ENCODE results near the gene UBTD1.

Gene UBTD1

GRCh38 chr10:97580421-97581367, 82.0 kb downstream of the UBTD1 start:
- TF ChIP-seq, protein P1, sequence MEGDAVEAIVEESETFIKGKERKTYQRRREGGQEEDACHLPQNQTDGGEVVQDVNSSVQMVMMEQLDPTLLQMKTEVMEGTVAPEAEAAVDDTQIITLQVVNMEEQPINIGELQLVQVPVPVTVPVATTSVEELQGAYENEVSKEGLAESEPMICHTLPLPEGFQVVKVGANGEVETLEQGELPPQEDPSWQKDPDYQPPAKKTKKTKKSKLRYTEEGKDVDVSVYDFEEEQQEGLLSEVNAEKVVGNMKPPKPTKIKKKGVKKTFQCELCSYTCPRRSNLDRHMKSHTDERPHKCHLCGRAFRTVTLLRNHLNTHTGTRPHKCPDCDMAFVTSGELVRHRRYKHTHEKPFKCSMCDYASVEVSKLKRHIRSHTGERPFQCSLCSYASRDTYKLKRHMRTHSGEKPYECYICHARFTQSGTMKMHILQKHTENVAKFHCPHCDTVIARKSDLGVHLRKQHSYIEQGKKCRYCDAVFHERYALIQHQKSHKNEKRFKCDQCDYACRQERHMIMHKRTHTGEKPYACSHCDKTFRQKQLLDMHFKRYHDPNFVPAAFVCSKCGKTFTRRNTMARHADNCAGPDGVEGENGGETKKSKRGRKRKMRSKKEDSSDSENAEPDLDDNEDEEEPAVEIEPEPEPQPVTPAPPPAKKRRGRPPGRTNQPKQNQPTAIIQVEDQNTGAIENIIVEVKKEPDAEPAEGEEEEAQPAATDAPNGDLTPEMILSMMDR (conservative IDR thresholded peaks at IDR 0.05), result no peak

GRCh38 chr10:97582169-97582568, 83.4 kb downstream of the UBTD1 start:
- no peak overlapping the region for H3K27ac ChIP-seq

More at GRCh38 chr10:97580421-97581367, 82.0 kb downstream of the UBTD1 start:
- H3K27ac ChIP-seq, result no peak overlapping the region

GRCh38 chr10:97583476-97583875, 84.8 kb downstream of the UBTD1 start:
- H3K27ac ChIP-seq, result no peak overlapping the region
- TF ChIP-seq, protein P1 (conservative IDR thresholded peaks at IDR 0.05), result no peak

More at GRCh38 chr10:97582169-97582568, 83.4 kb downstream of the UBTD1 start:
- TF ChIP-seq, protein P1 (conservative IDR thresholded peaks at IDR 0.05), result no peak

GRCh38 chr10:97584060-97584797, 85.5 kb downstream of the UBTD1 start, which contains the start of gene HOGA1:
TSS of gene HOGA1 (plus strand) at chr10:97584389. CDS start at chr10:97584704, 315 bp downstream.
- TF ChIP-seq, protein P1 (conservative IDR thresholded peaks at IDR 0.05), result no peak
- H3K27ac ChIP-seq, result no peak within 1 kb of the TSS

- TF ChIP-seq, protein P1 (conservative IDR thresholded peaks at IDR 0.05), result no peak
- H3K27ac ChIP-seq, result no peak overlapping the region
Measured at GRCh38 chr10:97584798-97585438, 86.2 kb downstream of the UBTD1 start.

- TF ChIP-seq, protein P1 (conservative IDR thresholded peaks at IDR 0.05), result no peak
- H3K27ac ChIP-seq, result no peak overlapping the region
Measured at GRCh38 chr10:97585439-97585811, 86.7 kb downstream of the UBTD1 start.

DNA sequence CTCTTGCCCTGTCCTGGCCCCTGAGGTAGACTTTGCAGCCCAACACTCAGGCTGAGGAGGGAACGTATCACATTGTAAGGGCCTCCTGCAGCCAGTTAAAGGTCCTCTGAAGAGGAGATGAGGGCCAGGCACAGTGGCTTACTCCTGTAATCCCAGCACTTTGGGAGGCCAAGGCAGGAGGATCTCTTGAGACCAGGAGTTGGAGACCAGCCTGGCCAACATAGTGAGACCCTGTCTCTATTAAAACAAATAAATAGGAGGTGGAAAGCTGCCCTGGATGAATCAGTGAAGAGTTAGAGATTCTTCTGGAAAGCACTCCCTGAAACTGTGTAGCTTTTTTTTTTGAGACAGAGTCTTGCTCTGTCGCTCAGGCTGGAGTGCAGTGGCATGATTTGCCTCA, 88.5 kb downstream of the UBTD1 start:
- TF ChIP-seq, protein P1 (conservative IDR thresholded peaks at IDR 0.05), result no peak
- H3K27ac ChIP-seq, result no peak overlapping the region
